ENCODE results near the gene SPATS2. TPM values are rescaled to one million over a fixed set of nuclear protein-coding genes. Genes with fewer than 3 reads are reported as not detected.

Gene SPATS2
- total and polyA plus RNA-seq, 2 donors (not counting 3 experiments of a cell fraction or from before 2014, with no cell fraction given): 55.8 to 66.5 TPM

GRCh38 chr12:49440035-49440434 lies 72.8 kb downstream of the SPATS2 start:
- dilution Hi-C loops (cut with MboI; ENCODE audit: extremely low pct_ligation_motif_present, low sequenced_read_pairs) (no loop called here), intact Hi-C loops (cut with micrococcal nuclease) (no loop called here)
- Histone ChIP-seq H3K4me1 (ENCODE audit: control insufficient read depth, extremely low read depth, insufficient read depth, low read length) (peaks cover 9% of the 10 kb centered on the region), H3K9ac (replicated peaks; ENCODE audit: extremely low read depth, insufficient read depth, low read length) (no peak overlapping the region), H3K36me3 (ENCODE audit: control insufficient read depth in 2 of 2, extremely low read depth in 1 of 2, insufficient read depth in 2 of 2, low read length in 2 of 2) (no peaks in the 10 kb centered on the region), H3K4me3 (replicated peaks in 1 of 3; ENCODE audit: insufficient read depth in 1 of 3, low read depth in 1 of 3, low read length in 3 of 3) (no peak overlapping the region), H3K27me3 (ENCODE audit: control insufficient read depth in 2 of 2, insufficient read depth in 2 of 2, low read length in 2 of 2) (no peaks in the 10 kb centered on the region), H2AFZ (ENCODE audit: low read depth, low read length) (no peak overlapping the region), H3K9me1 (replicated peaks; ENCODE audit: control insufficient read depth, extremely low read depth, insufficient read depth, low read length) (no peaks in the 10 kb centered on the region), H3K9me3 (replicated peaks; ENCODE audit: control insufficient read depth, insufficient read depth, low read length) (no peaks in the 10 kb centered on the region), H3K27ac (ENCODE audit: insufficient read depth, low read depth, low read length) (no peak overlapping the region), H3K79me2 (ENCODE audit: control insufficient read depth, insufficient read depth, low read length) (peaks cover 76% of the 10 kb centered on the region), H4K20me1 (replicated peaks; ENCODE audit: control insufficient read depth, extremely low read depth, insufficient read depth, low read length) (no peaks in the 10 kb centered on the region), H3K4me2 (ENCODE audit: insufficient read depth, low read length) (no peak overlapping the region)
- TF ChIP-seq MAX (IDR thresholded peaks at IDR 0.05; ENCODE audit: insufficient read depth, insufficient read length) (no peak), MYC (IDR thresholded peaks at IDR 0.05; ENCODE audit: low read depth, low read length) (no peak), POLR2AphosphoS5 (IDR thresholded peaks at IDR 0.05; ENCODE audit: insufficient read depth, low read depth, low read length) (no peak), CTCF (IDR thresholded peaks at IDR 0.05; ENCODE audit: extremely low read depth in 1 of 2, insufficient read depth in 1 of 2, low read depth in 1 of 2, low read length in 2 of 2) (no peak), EZH2 (IDR thresholded peaks at IDR 0.05; ENCODE audit: borderline replicate concordance, low read depth, low read length, severe bottlenecking) (no peak), POLR2A (IDR thresholded peaks at IDR 0.05; ENCODE audit: low read depth, low read length) (no peak), GATA2 (IDR thresholded peaks at IDR 0.05; ENCODE audit: insufficient read depth, insufficient read length, low read depth, low read length) (no peak)
- FAIRE-seq (no peak), DNase-seq (ENCODE audit: low read depth, low spot score) (no peak)
- BruUV-seq (replicated peaks): no TSS peak
- POLR2A ChIA-PET: interaction anchor here (0.6 kb wide), 1 partner anchor 27 kb away, joined by 8 read pairs; no protein-coding TSS in a partner anchor
- CTCF ChIA-PET: interaction anchor here (0.6 to 1.6 kb wide), 5 partner anchors 8 to 98 kb away, joined by 3 to 6 read pairs (median 4); partner anchors contain the start of gene SPATS2

All from endothelial cell of umbilical vein (primary cell).